HEK293T (cell line): ENCODE results near the gene FAM20A.

Experiments used
- CTCF ChIA-PET: fragments of 350-600 bp; formaldehyde crosslinking; extraction: SDS; loops from one replicate; lab custom pipeline; 2021; ENCODE audit warnings: antibody characterized with exemption, inconsistent platforms; lab: Yijun Ruan, JAX
- POLR2A ChIA-PET: fragments of 350-600 bp; formaldehyde crosslinking; extraction: SDS; loops from one replicate; lab custom pipeline; 2020; ENCODE audit warnings: antibody characterized with exemption, inconsistent platforms; lab: Yijun Ruan, JAX
- DNase-seq: peaks from one replicate; pipeline ENCODE4 v3.0.0; 2012; ENCODE audit warnings: mixed read lengths; ENCODE audit errors: extremely low spot score
- ARNT ChIP-seq: fragments of 450-650 bp; IDR thresholded peaks from 2 replicates; pipeline ENCODE4 v1.6.1; 2017; ENCODE audit warnings: mild to moderate bottlenecking
- BHLHE40 ChIP-seq: fragments of 450-650 bp; IDR thresholded peaks from 2 replicates; pipeline ENCODE4 v1.6.1; 2016; ENCODE audit warnings: mild to moderate bottlenecking, moderate library complexity, borderline replicate concordance
- CTBP1 ChIP-seq: fragments of 450-650 bp; IDR thresholded peaks from 2 replicates; pipeline ENCODE4 v1.6.1; 2016; ENCODE audit warnings: borderline replicate concordance
- ELF4 ChIP-seq: fragments of 450-650 bp; IDR thresholded peaks from 2 replicates; pipeline ENCODE4 v1.6.1; 2017; ENCODE audit warnings: antibody characterized with exemption
- FOXA1 ChIP-seq: fragments of 450-650 bp; IDR thresholded peaks from 2 replicates; pipeline ENCODE4 v1.6.1; 2016; ENCODE audit warnings: mild to moderate bottlenecking
- FOXK2 ChIP-seq: fragments of 450-650 bp; IDR thresholded peaks from 2 replicates; pipeline ENCODE4 v1.6.1; 2016; ENCODE audit warnings: mild to moderate bottlenecking
- FOXM1 ChIP-seq: fragments of 450-650 bp; IDR thresholded peaks from 2 replicates; pipeline ENCODE4 v1.6.1; 2017; ENCODE audit warnings: mild to moderate bottlenecking, borderline replicate concordance
- HDGF ChIP-seq: fragments of 450-650 bp; IDR thresholded peaks from 2 replicates; pipeline ENCODE4 v1.6.1; 2017; ENCODE audit warnings: antibody characterized with exemption, borderline replicate concordance
- L3MBTL2 ChIP-seq: fragments of 450-650 bp; conservative IDR thresholded peaks from 2 replicates; pipeline ENCODE4 v1.6.1; 2016; ENCODE audit warnings: mild to moderate bottlenecking
- LEF1 ChIP-seq: fragments of 450-650 bp; IDR thresholded peaks from 2 replicates; pipeline ENCODE4 v1.6.1; 2017; ENCODE audit warnings: mild to moderate bottlenecking, borderline replicate concordance
- NFRKB ChIP-seq: fragments of 450-650 bp; IDR thresholded peaks from 2 replicates; pipeline ENCODE4 v1.6.1; 2016; ENCODE audit warnings: mild to moderate bottlenecking, moderate library complexity
- SP1 ChIP-seq: fragments of 450-650 bp; IDR thresholded peaks from 2 replicates; pipeline ENCODE4 v1.6.1; 2017
- SUZ12 ChIP-seq: fragments of 450-650 bp; IDR thresholded peaks from 2 replicates; pipeline ENCODE4 v1.6.1; 2016; ENCODE audit warnings: mild to moderate bottlenecking
- TARDBP ChIP-seq: fragments of 450-650 bp; IDR thresholded peaks from 2 replicates; pipeline ENCODE4 v1.6.1; 2016
- ZNF384 ChIP-seq: fragments of 450-650 bp; IDR thresholded peaks from 2 replicates; pipeline ENCODE4 v1.6.1; 2016
- TF ChIP-seq, protein P1 (sequence below): fragments of 450-650 bp; IDR thresholded peaks from 2 replicates; pipeline ENCODE4 v1.6.1; 2016

Gene FAM20A

DNA sequence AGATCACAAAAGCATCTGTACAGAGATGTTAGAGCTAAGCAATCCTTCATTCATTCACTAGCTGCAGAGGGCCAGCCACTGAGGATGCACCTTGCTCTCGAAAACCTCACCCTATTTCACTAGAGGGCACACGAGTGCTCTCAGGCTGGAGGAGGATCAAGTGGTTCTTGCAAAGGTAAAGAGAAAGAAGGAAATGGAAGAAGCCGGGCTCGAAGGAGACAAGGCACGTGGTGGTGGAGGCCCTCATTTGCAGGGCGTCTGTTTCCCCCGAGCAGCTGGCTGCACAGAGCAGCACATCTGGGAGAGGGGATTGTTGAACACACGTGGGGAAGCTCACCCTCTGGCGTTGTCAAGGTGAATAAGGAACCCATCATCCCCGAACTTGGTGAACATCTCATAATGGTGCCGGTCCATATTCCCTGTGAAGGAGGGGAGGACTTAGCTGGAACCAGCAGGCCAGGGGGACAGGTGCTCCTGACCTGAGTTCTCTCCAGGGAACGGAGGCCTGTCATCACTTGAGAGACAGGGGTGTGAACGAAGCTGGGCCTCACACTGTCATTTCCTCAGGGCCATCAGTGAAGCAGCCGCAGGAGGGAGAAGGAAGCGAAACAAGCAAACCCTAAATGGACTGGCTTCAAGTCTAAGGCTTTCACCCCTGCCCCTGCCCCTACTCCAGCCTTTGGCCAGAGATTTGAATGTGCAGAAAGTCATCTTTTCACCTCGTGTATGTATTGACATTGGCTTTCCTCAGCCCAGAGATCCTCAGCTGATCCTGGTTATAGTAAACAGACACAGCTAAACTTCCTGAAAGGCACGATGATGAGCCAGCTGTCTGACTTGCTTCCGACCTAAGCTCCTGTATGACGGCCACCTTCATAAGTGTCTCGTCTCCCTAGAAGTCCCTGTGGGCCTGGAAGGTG, 61.4 kb downstream of the FAM20A start:
- CTCF ChIA-PET: no interaction called here
- TF ChIP-seq ARNT (no peak), FOXA1 (no peak), HDGF (no peak), BHLHE40 (no peak), SP1 (no peak), FOXM1 (no peak), ELF4 (no peak), TARDBP (no peak), ZNF384 (no peak), L3MBTL2 (no peak), CTBP1 (no peak), FOXK2 (no peak), LEF1 (no peak), SUZ12 (no peak)
- POLR2A ChIA-PET: interaction anchor here (1.3 kb wide), 1 partner anchor 27 kb away, joined by 4 read pairs; the partner anchor contains the start of gene PRKAR1A
- DNase-seq: no peak

DNA sequence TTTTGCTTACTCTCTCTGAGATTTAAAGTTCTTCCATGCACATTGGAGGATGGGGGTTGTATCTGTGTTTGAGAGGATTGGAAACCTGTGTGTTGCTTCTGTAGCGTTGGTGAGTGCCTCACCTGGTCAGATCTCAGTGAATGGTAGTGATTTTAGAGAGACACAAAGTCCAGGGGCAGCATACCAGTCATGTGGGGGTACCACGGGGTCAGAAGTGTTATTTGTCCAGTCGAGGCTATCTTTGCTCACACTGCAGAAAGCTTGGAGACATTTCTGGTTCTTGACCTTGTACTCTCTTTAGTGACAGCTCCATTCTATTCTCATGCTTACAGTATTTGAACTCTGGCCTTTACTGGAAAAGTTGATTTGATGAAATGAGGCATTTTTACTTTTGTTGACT, 65.2 kb downstream of the FAM20A start:
- no peak for TF ChIP-seq SUZ12
- no peak for TF ChIP-seq ARNT
- TF ChIP-seq TARDBP: no peak
- TF ChIP-seq BHLHE40: no peak
- TF ChIP-seq FOXA1: no peak
- TF ChIP-seq L3MBTL2: no peak
- TF ChIP-seq, protein P1, sequence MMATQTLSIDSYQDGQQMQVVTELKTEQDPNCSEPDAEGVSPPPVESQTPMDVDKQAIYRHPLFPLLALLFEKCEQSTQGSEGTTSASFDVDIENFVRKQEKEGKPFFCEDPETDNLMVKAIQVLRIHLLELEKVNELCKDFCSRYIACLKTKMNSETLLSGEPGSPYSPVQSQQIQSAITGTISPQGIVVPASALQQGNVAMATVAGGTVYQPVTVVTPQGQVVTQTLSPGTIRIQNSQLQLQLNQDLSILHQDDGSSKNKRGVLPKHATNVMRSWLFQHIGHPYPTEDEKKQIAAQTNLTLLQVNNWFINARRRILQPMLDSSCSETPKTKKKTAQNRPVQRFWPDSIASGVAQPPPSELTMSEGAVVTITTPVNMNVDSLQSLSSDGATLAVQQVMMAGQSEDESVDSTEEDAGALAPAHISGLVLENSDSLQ: no peak
- no peak for TF ChIP-seq HDGF
- TF ChIP-seq FOXK2: no peak
- TF ChIP-seq ZNF384: no peak
- TF ChIP-seq CTBP1: no peak
- no peak for TF ChIP-seq LEF1
- TF ChIP-seq ELF4: no peak
- TF ChIP-seq SP1: no peak
- no peak for TF ChIP-seq FOXM1
- no peak for TF ChIP-seq NFRKB
- no peak for DNase-seq
- ChIA-PET POLR2A (no interaction called here), CTCF (interaction anchor here (0.7 kb wide), 1 partner anchor 70 kb away, joined by 4 read pairs; no protein-coding TSS in a partner anchor)

DNA sequence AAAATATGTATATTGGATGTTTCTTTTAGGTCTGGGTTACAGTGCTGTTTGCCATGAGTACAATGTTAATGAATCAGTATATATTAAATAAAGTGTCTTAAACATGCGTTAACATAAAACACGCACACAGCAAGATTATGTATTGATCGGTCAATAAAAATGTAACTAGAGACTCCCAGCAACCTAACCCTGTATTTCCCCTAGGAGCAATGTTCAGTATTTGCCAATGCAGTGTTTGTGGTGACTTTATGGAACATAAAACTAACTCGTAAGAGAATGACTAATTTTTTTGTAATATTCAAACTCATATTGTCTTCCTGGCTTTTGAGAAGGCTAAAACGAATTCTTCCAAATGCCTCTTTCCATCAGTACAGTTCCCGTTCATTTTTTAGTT, 66.5 kb downstream of the FAM20A start:
- CTCF ChIA-PET: interaction anchor here (1.0 to 1.2 kb wide), 2 partner anchors 79 to 217 kb away, joined by 3 to 9 read pairs; no protein-coding TSS in a partner anchor
- POLR2A ChIA-PET: no interaction called here
- no peak for TF ChIP-seq HDGF
- TF ChIP-seq SP1: no peak
- no peak for DNase-seq

DNA sequence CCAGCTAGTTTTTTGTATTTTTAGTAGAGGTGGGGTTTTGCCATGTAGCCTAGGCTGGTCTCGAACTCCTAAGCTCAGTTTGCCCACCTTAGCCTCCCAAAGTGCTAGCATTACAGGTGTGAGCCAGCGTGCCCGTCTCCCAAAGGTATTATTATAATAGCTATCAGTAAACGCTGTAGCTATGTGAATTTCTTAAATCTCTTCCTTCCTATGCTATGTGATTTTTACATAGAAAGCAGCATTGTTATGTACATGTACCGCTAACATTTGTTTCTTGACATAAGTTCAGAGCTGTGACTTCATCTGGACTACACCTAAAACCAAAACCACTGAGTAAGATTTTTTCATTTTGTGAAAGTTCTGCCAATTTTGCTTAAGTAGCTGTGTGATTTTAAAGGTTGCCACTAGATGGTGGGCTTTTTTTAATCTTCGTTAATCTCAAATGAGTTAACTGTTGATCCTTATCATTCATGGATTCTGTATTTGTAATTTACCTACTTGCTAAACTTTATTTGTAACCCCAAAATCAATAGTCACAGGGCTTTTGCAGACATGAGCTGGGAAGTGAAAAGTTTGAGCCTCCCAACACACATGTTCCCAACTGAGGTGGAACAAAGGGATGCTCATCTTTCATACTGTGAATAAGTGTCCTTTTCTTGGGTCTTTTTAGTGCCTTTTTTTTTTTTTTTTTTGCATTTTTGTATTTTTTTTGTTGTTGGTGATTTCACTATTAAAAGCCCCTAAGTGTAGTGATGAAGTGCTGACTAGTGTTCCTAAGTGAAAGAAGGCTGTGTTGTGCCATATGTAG, 67.1 kb downstream of the FAM20A start:
- DNase-seq: no peak

DNA sequence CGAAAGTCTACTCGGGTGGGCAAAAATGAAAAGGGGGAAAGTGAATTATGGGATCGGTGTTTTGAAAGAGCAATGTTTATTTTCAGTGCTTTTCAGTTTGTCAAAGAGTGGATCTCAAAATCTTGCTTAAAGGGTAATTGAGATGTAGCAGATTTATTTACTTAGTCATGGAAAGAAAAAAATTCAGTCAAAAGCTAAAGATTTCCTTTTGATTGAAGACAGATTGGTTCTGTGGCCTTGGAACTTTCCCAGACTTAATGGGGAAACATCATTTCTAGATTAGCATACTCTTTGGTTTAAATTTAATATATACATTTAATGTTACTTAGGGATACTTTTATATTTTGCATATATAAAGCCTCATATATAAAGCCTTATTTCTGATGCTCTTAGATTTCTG, 68.3 kb downstream of the FAM20A start:
- POLR2A ChIA-PET: interaction anchor here (1.6 kb wide), 1 partner anchor 20 kb away, joined by 7 read pairs; the partner anchor contains the start of gene PRKAR1A
- TF ChIP-seq, protein P1: no peak
- no peak for TF ChIP-seq LEF1
- no peak for TF ChIP-seq NFRKB
- TF ChIP-seq L3MBTL2: no peak
- TF ChIP-seq SUZ12: no peak
- no peak for TF ChIP-seq SP1
- no peak for TF ChIP-seq FOXM1
- TF ChIP-seq TARDBP: no peak
- no peak for TF ChIP-seq ZNF384
- no peak for TF ChIP-seq ARNT
- TF ChIP-seq BHLHE40: no peak
- TF ChIP-seq CTBP1: no peak
- no peak for TF ChIP-seq FOXA1
- TF ChIP-seq ELF4: no peak
- TF ChIP-seq FOXK2: no peak
- no peak for TF ChIP-seq HDGF
- no peak for DNase-seq
- CTCF ChIA-PET: no interaction called here

More for the DNA sequence above, 67.1 kb downstream of the FAM20A start:
- TF ChIP-seq ARNT (no peak), HDGF (no peak), CTBP1 (no peak), FOXA1 (no peak)
- ChIA-PET CTCF (interaction anchor here (0.8 to 1.2 kb wide), 3 partner anchors 80 to 235 kb away, joined by 3 to 9 read pairs (median 4); no protein-coding TSS in a partner anchor), POLR2A (interaction anchor here (1.6 kb wide), 1 partner anchor 21 kb away, joined by 7 read pairs; the partner anchor contains the start of gene PRKAR1A)

DNA sequence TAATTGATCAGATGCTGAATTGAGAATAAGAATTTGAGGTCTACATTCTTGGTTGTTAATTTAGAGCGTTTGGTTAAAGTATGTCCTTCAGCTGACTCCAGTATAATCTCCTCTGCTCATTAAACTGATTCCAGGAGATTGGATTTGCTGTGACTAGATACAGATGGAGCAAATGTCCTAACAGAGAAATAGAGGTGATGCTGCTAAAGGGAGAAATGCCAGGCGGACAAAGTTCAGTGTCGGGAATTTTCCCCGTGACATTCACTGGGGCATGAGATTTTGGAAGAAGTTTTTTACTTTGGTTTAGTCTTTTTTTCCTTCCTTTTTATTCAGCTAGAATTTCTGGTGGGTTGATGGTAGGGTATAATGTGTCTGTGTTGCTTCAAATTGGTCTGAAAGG, 69.9 kb downstream of the FAM20A start:
- CTCF ChIA-PET: no interaction called here

More for the DNA sequence above, 69.9 kb downstream of the FAM20A start:
- DNase-seq: no peak
- POLR2A ChIA-PET: no interaction called here
- TF ChIP-seq FOXM1 (no peak), LEF1 (no peak), CTBP1 (no peak), ARNT (no peak), ZNF384 (no peak), BHLHE40 (no peak)
- TF ChIP-seq, protein P1: no peak
